SK-N-SH (cell line): Measurements from ENCODE around the gene KNOP1. TPM values are rescaled to one million over a fixed set of nuclear protein-coding genes. Genes with fewer than 3 reads are reported as not detected.

Experiments
- CTCF ChIA-PET: fragments of 300-600, 350-600 bp; formaldehyde crosslinking; extraction: SDS; loops from one replicate; lab custom pipeline; 2021; lab: Yijun Ruan, JAX
- POLR2A ChIA-PET: fragments of 350-600 bp; sonication (Branson Sonifier 250); formaldehyde crosslinking; extraction: SDS; loops from one replicate; lab custom pipeline; 2020; ENCODE audit warnings: antibody characterized with exemption, inconsistent platforms; lab: Yijun Ruan, JAX
- DNase-seq: peaks from one replicate; pipeline ENCODE4 v3.0.0; 2012
- H2AFZ ChIP-seq: fragments of 200-600 bp; sonication (generic); 2 replicates; pipeline ENCODE4 v1.8.1; 2016; ENCODE audit warnings: antibody characterized with exemption, mild to moderate bottlenecking, low read depth
- H3F3A ChIP-seq: fragments of 200-600 bp; sonication (generic); replicated peaks from 2 replicates; pipeline ENCODE3; 2016; ENCODE audit warnings: antibody characterized with exemption, mild to moderate bottlenecking; ENCODE audit not compliant: insufficient read depth
- H3K27ac ChIP-seq, 2 experiments: fragments of 200-500 bp in 1 of 2; fragments of 200-600 bp in 1 of 2; sonication (Bioruptor generic) in 1 of 2; sonication (generic), shearing (Covaris generic) in 1 of 2; 2 replicates each; pipeline versions ENCODE4 v1.5.1 to v1.6.1; 2014 to 2016; ENCODE audit warnings: low read depth in 2 of 2, inconsistent platforms in 1 of 2, low read length in 1 of 2, mild to moderate bottlenecking in 1 of 2, mixed read lengths in 1 of 2
- H3K27me3 ChIP-seq: fragments of 200-600 bp; sonication (generic), shearing (Covaris generic); 2 replicates; pipeline ENCODE4 v1.6.1; 2016; ENCODE audit warnings: mixed run types; ENCODE audit not compliant: insufficient read depth
- H3K36me3 ChIP-seq, 2 experiments: fragments of 200-500 bp in 1 of 2; fragments of 200-600 bp in 1 of 2; sonication (Bioruptor generic) in 1 of 2; sonication (generic) in 1 of 2; replicated peaks in 1 of 2; 2 replicates each; pipeline versions ENCODE3 to v1.5.1; 2014 to 2016; ENCODE audit warnings: low read length in 1 of 2, mild to moderate bottlenecking in 1 of 2; ENCODE audit not compliant: insufficient read depth in 2 of 2, control insufficient read depth in 1 of 2
- H3K4me1 ChIP-seq, 2 experiments: fragments of 200-500 bp in 1 of 2; fragments of 200-600 bp in 1 of 2; sonication (Bioruptor generic) in 1 of 2; sonication (generic), shearing (Covaris generic) in 1 of 2; 2 replicates each; pipeline versions ENCODE4 v1.5.1 to v1.6.1; 2014 to 2016; ENCODE audit warnings: low read depth in 1 of 2, low read length in 1 of 2, mixed run types in 1 of 2; ENCODE audit not compliant: insufficient read depth in 2 of 2, control insufficient read depth in 1 of 2
- H3K4me2 ChIP-seq: fragments of 200-600 bp; sonication (generic), shearing (Covaris generic); 2 replicates; pipeline ENCODE4 v1.6.1; 2017; ENCODE audit warnings: mixed run types
- H3K4me3 ChIP-seq, 2 experiments: fragments of 200-500 bp in 1 of 2; fragments of 200-600 bp in 1 of 2; sonication (Bioruptor generic) in 1 of 2; sonication (generic), shearing (Covaris generic) in 1 of 2; 2 replicates each; pipeline versions ENCODE4 v1.5.1 to v1.8.1; 2014 to 2016; ENCODE audit warnings: low read depth in 2 of 2, inconsistent platforms in 1 of 2, low read length in 1 of 2, mild to moderate bottlenecking in 1 of 2, mixed read lengths in 1 of 2, moderate library complexity in 1 of 2
- H3K79me2 ChIP-seq: fragments of 200-600 bp; sonication (generic); 2 replicates; pipeline ENCODE4 v1.8.1; 2017; ENCODE audit warnings: mild to moderate bottlenecking; ENCODE audit not compliant: insufficient read depth
- H3K9ac ChIP-seq: fragments of 200-600 bp; sonication (generic); 2 replicates; pipeline ENCODE4 v1.6.1; 2017; ENCODE audit warnings: mixed run types
- H3K9me2 ChIP-seq: fragments of 200-600 bp; sonication (generic); 2 replicates; pipeline ENCODE4 v1.6.1; 2017; ENCODE audit warnings: mixed run types
- H3K9me3 ChIP-seq: fragments of 200-600 bp; sonication (generic); 2 replicates; pipeline ENCODE4 v1.6.1; 2017; ENCODE audit warnings: mixed run types, mild to moderate bottlenecking, moderate library complexity
- H4K20me1 ChIP-seq: fragments of 200-600 bp; sonication (generic); 2 replicates; pipeline ENCODE4 v1.6.1; 2017; ENCODE audit warnings: mild to moderate bottlenecking, mixed run types; ENCODE audit not compliant: insufficient read depth
- CHD2 ChIP-seq: fragments of 150-350 bp; IDR thresholded peaks from 2 replicates; pipeline ENCODE4 v1.6.1; 2018; ENCODE audit warnings: low read length; ENCODE audit not compliant: partially characterized antibody
- EZH2phosphoT487 ChIP-seq: fragments of 200-600 bp; sonication (generic); IDR thresholded peaks from 2 replicates; pipeline ENCODE4 v1.6.1; 2017; ENCODE audit warnings: low read depth, mixed run types, mild to moderate bottlenecking, antibody characterized with exemption, moderate library complexity, borderline replicate concordance
- FOSL2 ChIP-seq: IDR thresholded peaks from 2 replicates; pipeline ENCODE4 v1.4.0; 2012; ENCODE audit warnings: low read depth, mild to moderate bottlenecking, moderate library complexity, borderline replicate concordance
- FOXM1 ChIP-seq: IDR thresholded peaks from 2 replicates; pipeline ENCODE4 v1.4.0; 2012; ENCODE audit warnings: low read depth, mild to moderate bottlenecking
- GABPA ChIP-seq: IDR thresholded peaks from 2 replicates; pipeline ENCODE4 v1.4.0; 2012; ENCODE audit warnings: low read depth, mild to moderate bottlenecking
- JUND ChIP-seq: IDR thresholded peaks from 2 replicates; pipeline ENCODE4 v1.4.0; 2012
- MEF2A ChIP-seq: IDR thresholded peaks from 2 replicates; pipeline ENCODE4 v1.4.0; 2012; ENCODE audit warnings: low read depth, borderline replicate concordance
- MXI1 ChIP-seq: IDR thresholded peaks from 2 replicates; pipeline ENCODE4 v1.6.1; 2012; ENCODE audit warnings: mild to moderate bottlenecking, low read depth, low read length, improper control_type of control experiment
- NFIC ChIP-seq: IDR thresholded peaks from 2 replicates; pipeline ENCODE4 v1.4.0; 2012; ENCODE audit warnings: borderline replicate concordance
- POLR2AphosphoS5 ChIP-seq: IDR thresholded peaks from 2 replicates; pipeline ENCODE4 v1.6.1; 2012; ENCODE audit warnings: low read depth, low read length
- RAD21 ChIP-seq: IDR thresholded peaks from 2 replicates; pipeline ENCODE4 v1.6.1; 2012; ENCODE audit warnings: mild to moderate bottlenecking, low read length
- REST ChIP-seq: IDR thresholded peaks from 2 replicates; pipeline ENCODE4 v1.6.1; 2012; ENCODE audit warnings: mild to moderate bottlenecking, low read depth, low read length, moderate library complexity
- RXRA ChIP-seq: IDR thresholded peaks from 2 replicates; pipeline ENCODE4 v1.4.0; 2012; ENCODE audit warnings: low read depth, mild to moderate bottlenecking, borderline replicate concordance
- SMC3 ChIP-seq: IDR thresholded peaks from 2 replicates; pipeline ENCODE4 v1.6.1; 2012; ENCODE audit warnings: low read depth, low read length, improper control_type of control experiment
- TAF1 ChIP-seq: IDR thresholded peaks from 2 replicates; pipeline ENCODE4 v1.6.1; 2012; ENCODE audit warnings: low read depth, mild to moderate bottlenecking, low read length, moderate library complexity, borderline replicate concordance
- USF1 ChIP-seq: IDR thresholded peaks from 2 replicates; pipeline ENCODE4 v1.4.0; 2012; ENCODE audit warnings: low read depth, borderline replicate concordance
- YY1 ChIP-seq: IDR thresholded peaks from 2 replicates; pipeline ENCODE4 v1.4.0; 2012; ENCODE audit warnings: low read depth, mild to moderate bottlenecking
- ZBTB33 ChIP-seq: IDR thresholded peaks from 2 replicates; pipeline ENCODE4 v1.4.0; 2012; ENCODE audit warnings: low read depth, borderline replicate concordance
- whole genome bisulfite sequencing: methylation state at CpG from one replicate; pipeline ENCODE4 v1.1.6; 2017; ENCODE audit warnings: low lambda C conversion rate; 5-methylcytosine and 5-hydroxymethylcytosine counted together
- polyA plus RNA-seq, 3 experiments: library from polyadenylated mRNA; depleted of rRNA; stranded (reverse); fragments of >200 nt; gene quantifications; 2 replicates each; pipeline ENCODE4 v1.2.3, GENCODE V29; 2012

Gene KNOP1
- polyA plus RNA-seq, 1 of the 3 experiments (the other 2 are of a cell fraction): 13.2 TPM

GRCh38 chr16:19708296-19709205 lies 9.5 kb downstream of the KNOP1 start:
- Histone ChIP-seq H3K27ac (no peak overlapping the region), H3K9me2 (no peaks in the 10 kb centered on the region), H3F3A (peaks cover 4% of the 10 kb centered on the region), H3K4me3 (no peak overlapping the region), H3K9me3 (no peaks in the 10 kb centered on the region), H3K4me1 (peaks cover 0 to 7% of the 10 kb centered on the region in 2 experiments; a peak in 2 of 4 replicates), H3K27me3 (no peaks in the 10 kb centered on the region), H2AFZ (no peak overlapping the region), H4K20me1 (peaks cover 23% of the 10 kb centered on the region), H3K4me2 (no peak overlapping the region), H3K9ac (no peak overlapping the region), H3K36me3 (peaks cover 32 to 82% of the 10 kb centered on the region in 2 experiments), H3K79me2 (peaks cover 42% of the 10 kb centered on the region)
- TF ChIP-seq MEF2A: no peak
- no peak for TF ChIP-seq FOXM1
- no peak for TF ChIP-seq TAF1
- no peak for TF ChIP-seq YY1
- TF ChIP-seq ZBTB33: no peak
- TF ChIP-seq EZH2phosphoT487: no peak
- no peak for TF ChIP-seq GABPA
- TF ChIP-seq CHD2: no peak
- TF ChIP-seq RXRA: no peak
- TF ChIP-seq RAD21: no peak
- TF ChIP-seq FOSL2: no peak
- no peak for TF ChIP-seq MXI1
- no peak for TF ChIP-seq SMC3
- TF ChIP-seq JUND: no peak
- no peak for TF ChIP-seq REST
- TF ChIP-seq NFIC: no peak
- no peak for TF ChIP-seq USF1
- no peak for TF ChIP-seq POLR2AphosphoS5
- DNase-seq: no peak
- ChIA-PET CTCF (interaction anchor here (0.6 kb wide), 1 partner anchor 15 kb away, joined by 4 read pairs; no protein-coding TSS in a partner anchor), POLR2A (no interaction called here)
- WGBS: 84% methylated on average over 5 of the region's 18 CpGs
